ENCODE measurements around the gene ING5. TPM values are rescaled to one million over a fixed set of nuclear protein-coding genes. Genes with fewer than 3 reads are reported as not detected.

ING5 gene
- total RNA-seq, 1 experiment from 2014 or later = 32.1 TPM

GRCh38 chr2:241752253-241752652 lies 50.4 kb downstream of the ING5 start:
- DNase-seq (no peak), ATAC-seq (no peak)
- POLR2A ChIA-PET (ENCODE audit: unreplicated experiment) = no interaction called here
- intact Hi-C loops (cut with micrococcal nuclease) = no loop called here
- H2AFZ ChIP-seq (ENCODE audit: low read length) = no peak overlapping the region
- no peak overlapping the region for H3K9ac ChIP-seq (ENCODE audit: low read length)
- no TSS peak for BruUV-seq (replicated peaks)
- no peaks in the 10 kb centered on the region for H3K9me3 ChIP-seq (ENCODE audit: low read length)
- H3K27me3 ChIP-seq (ENCODE audit: low read length) = no peaks in the 10 kb centered on the region
- TF ChIP-seq CTCF (conservative IDR thresholded peaks at IDR 0.05; ENCODE audit: low read depth, low read length) (no peak), EZH2phosphoT487 (IDR thresholded peaks at IDR 0.05; ENCODE audit: borderline replicate concordance, low read length) (no peak), EZH2 (IDR thresholded peaks at IDR 0.05; ENCODE audit: low read length, unreplicated experiment) (no peak)
- H3K4me1 ChIP-seq (ENCODE audit: insufficient read depth, low read length) = no peaks in the 10 kb centered on the region
- H3F3A ChIP-seq (ENCODE audit: low read length, unreplicated experiment) = no peaks in the 10 kb centered on the region
- no peaks in the 10 kb centered on the region for H3K79me2 ChIP-seq (ENCODE audit: low read length)
- H4K20me1 ChIP-seq (ENCODE audit: low read length) = no peaks in the 10 kb centered on the region
- no peak overlapping the region for H3K27ac ChIP-seq (ENCODE audit: low read length)
- CTCF ChIA-PET = no interaction called here
- no peak overlapping the region for H3K4me3 ChIP-seq (ENCODE audit: low read length)
- no peaks in the 10 kb centered on the region for H3K9me2 ChIP-seq (replicated peaks; ENCODE audit: low read length)
- H3K4me2 ChIP-seq (ENCODE audit: low read length) = no peak overlapping the region
- no peaks in the 10 kb centered on the region for H3K36me3 ChIP-seq (ENCODE audit: low read depth, low read length)

- intact Hi-C loops (cut with micrococcal nuclease) = no loop called here
- no peaks in the 10 kb centered on the region for H4K20me1 ChIP-seq (ENCODE audit: low read length)
- DNase-seq (no peak), ATAC-seq (no peak)
- no peak overlapping the region for H3K27ac ChIP-seq (ENCODE audit: low read length)
- H2AFZ ChIP-seq (ENCODE audit: low read length) = no peak overlapping the region
- POLR2A ChIA-PET (ENCODE audit: unreplicated experiment) = no interaction called here
- no peak overlapping the region for H3K9ac ChIP-seq (ENCODE audit: low read length)
- CTCF ChIA-PET = no interaction called here
- H3K4me1 ChIP-seq (ENCODE audit: insufficient read depth, low read length) = no peaks in the 10 kb centered on the region
- H3K9me3 ChIP-seq (ENCODE audit: low read length) = no peaks in the 10 kb centered on the region
- TF ChIP-seq EZH2 (IDR thresholded peaks at IDR 0.05; ENCODE audit: low read length, unreplicated experiment) (no peak), CTCF (conservative IDR thresholded peaks at IDR 0.05; ENCODE audit: low read depth, low read length) (no peak), EZH2phosphoT487 (IDR thresholded peaks at IDR 0.05; ENCODE audit: borderline replicate concordance, low read length) (no peak)
- H3K36me3 ChIP-seq (ENCODE audit: low read depth, low read length) = no peaks in the 10 kb centered on the region
- BruUV-seq (replicated peaks) = no TSS peak
- H3K4me3 ChIP-seq (ENCODE audit: low read length) = no peak overlapping the region
- no peak overlapping the region for H3K4me2 ChIP-seq (ENCODE audit: low read length)
- H3K79me2 ChIP-seq (ENCODE audit: low read length) = no peaks in the 10 kb centered on the region
- H3K9me2 ChIP-seq (replicated peaks; ENCODE audit: low read length) = no peaks in the 10 kb centered on the region
- H3K27me3 ChIP-seq (ENCODE audit: low read length) = no peaks in the 10 kb centered on the region
- no peaks in the 10 kb centered on the region for H3F3A ChIP-seq (ENCODE audit: low read length, unreplicated experiment)
Observed at GRCh38 chr2:241752689-241753276, 50.9 kb downstream of the ING5 start.

- no TSS peak for BruUV-seq (replicated peaks)
- no peaks in the 10 kb centered on the region for H3K27me3 ChIP-seq (ENCODE audit: low read length)
- DNase-seq (no peak), ATAC-seq (no peak)
- no peak overlapping the region for H3K4me3 ChIP-seq (ENCODE audit: low read length)
- H3K27ac ChIP-seq (ENCODE audit: low read length) = no peak overlapping the region
- ChIA-PET CTCF (no interaction called here), POLR2A (ENCODE audit: unreplicated experiment) (no interaction called here)
- no peaks in the 10 kb centered on the region for H3K79me2 ChIP-seq (ENCODE audit: low read length)
- H3K9me2 ChIP-seq (replicated peaks; ENCODE audit: low read length) = no peaks in the 10 kb centered on the region
- no peaks in the 10 kb centered on the region for H3K9me3 ChIP-seq (ENCODE audit: low read length)
- no peak overlapping the region for H2AFZ ChIP-seq (ENCODE audit: low read length)
- H3K9ac ChIP-seq (ENCODE audit: low read length) = no peak overlapping the region
- no peaks in the 10 kb centered on the region for H3K36me3 ChIP-seq (ENCODE audit: low read depth, low read length)
- TF ChIP-seq EZH2phosphoT487 (IDR thresholded peaks at IDR 0.05; ENCODE audit: borderline replicate concordance, low read length) = no peak
- TF ChIP-seq EZH2 (IDR thresholded peaks at IDR 0.05; ENCODE audit: low read length, unreplicated experiment) = no peak
- TF ChIP-seq CTCF (conservative IDR thresholded peaks at IDR 0.05; ENCODE audit: low read depth, low read length) = no peak
- H3K4me2 ChIP-seq (ENCODE audit: low read length) = no peak overlapping the region
- intact Hi-C loops (cut with micrococcal nuclease) = no loop called here
- no peaks in the 10 kb centered on the region for H3F3A ChIP-seq (ENCODE audit: low read length, unreplicated experiment)
- H4K20me1 ChIP-seq (ENCODE audit: low read length) = no peaks in the 10 kb centered on the region
- no peaks in the 10 kb centered on the region for H3K4me1 ChIP-seq (ENCODE audit: insufficient read depth, low read length)
Observed at GRCh38 chr2:241753493-241753892, 51.7 kb downstream of the ING5 start.

Measured in PC-3 (cell line).